ENCODE measurements around the gene MAGEB18. TPM values are rescaled to one million over a fixed set of nuclear protein-coding genes. Genes with fewer than 3 reads are reported as not detected.

The MAGEB18 gene
- total RNA-seq, result not detected in 2 replicates

DNA sequence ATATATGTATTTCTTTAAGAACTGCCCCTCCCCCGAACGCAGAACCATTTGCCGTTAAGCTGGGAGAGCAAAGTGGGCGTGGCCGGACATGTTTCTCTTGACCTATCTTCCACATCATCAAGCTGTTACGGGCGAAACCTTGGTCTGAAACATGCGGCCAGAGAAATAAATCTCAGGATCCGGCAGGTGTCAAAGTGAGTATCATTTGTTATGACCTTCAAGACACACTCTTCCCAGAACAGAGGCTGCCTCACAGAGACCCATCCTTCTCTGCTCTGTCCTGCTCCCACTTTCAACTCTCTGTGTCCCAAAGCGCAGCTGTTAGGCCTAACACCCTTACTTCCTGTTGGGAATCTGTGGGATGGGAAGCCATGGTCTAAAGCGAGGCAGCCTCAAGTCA is at the start of gene MAGEB18:
Gene MAGEB18, plus strand, starts transcription at position 70 of the 400 bp plus-strand sequence. CDS start 643 bp downstream, outside the sequence.

DNA sequence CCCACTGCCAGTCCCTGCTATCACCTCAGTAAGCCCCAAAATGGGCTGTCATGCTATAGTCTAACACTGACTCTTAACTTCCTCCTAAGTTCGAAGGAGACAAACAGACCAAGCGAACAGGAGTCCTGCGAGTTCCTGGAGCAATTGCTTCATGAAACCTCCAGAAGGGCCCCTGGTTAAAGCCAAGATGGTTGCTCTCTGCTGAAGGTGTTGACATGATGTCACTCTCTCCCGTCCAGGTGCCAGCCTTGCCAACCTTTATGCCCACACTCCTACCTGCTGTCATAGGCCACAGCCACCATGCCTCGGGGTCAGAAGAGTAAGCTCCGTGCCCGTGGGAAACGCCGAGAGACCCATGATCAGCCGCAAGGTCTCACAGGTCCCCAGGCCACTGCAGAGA is 22.2 kb downstream of the MAGEB18 start, which contains the start of gene MAGEB6B:
Gene MAGEB6B, plus strand, starts transcription at position 301 of the 400 bp plus-strand sequence. Its CDS starts 0 bp downstream, at position 301.

Other genes starting within 250 kb of the MAGEB18 start
- gene MAGEB6B, start 22.3 kb downstream of the MAGEB18 start, total RNA-seq, result not detected in 2 replicates
- gene MAGEB6, start 54.1 kb downstream of the MAGEB18 start, total RNA-seq, result not detected in 2 replicates
- not detected in 2 replicates for gene MAGEB5, start 77.8 kb downstream of the MAGEB18 start, total RNA-seq

Measured in bronchus fibroblast of lung (primary cell).